K562 (cell line): Measurements from ENCODE around the gene POC1B. TPM values are rescaled to one million over a fixed set of nuclear protein-coding genes. Genes with fewer than 3 reads are reported as not detected.

Experiments used
- ARID2 ChIP-seq: fragments of 450-650 bp; IDR thresholded peaks from 2 replicates; pipeline ENCODE4 v1.6.1; 2017; ENCODE audit warnings: antibody characterized with exemption, mild to moderate bottlenecking
- ATF1 ChIP-seq, 2 experiments: fragments of 450-650 bp in 1 of 2; IDR thresholded peaks; 2 replicates each; pipeline ENCODE4 v1.6.1; 2016; ENCODE audit warnings: missing compliant biosample characterization in 1 of 2, missing genetic modification characterization in 1 of 2
- ATF7 ChIP-seq: fragments of 450-650 bp; IDR thresholded peaks from 2 replicates; pipeline ENCODE4 v1.7.1; 2014; ENCODE audit warnings: mild to moderate bottlenecking, moderate library complexity
- E2F6 ChIP-seq, 2 experiments: IDR thresholded peaks; 2 replicates each; pipeline ENCODE4 v1.6.1; 2011; ENCODE audit warnings: borderline replicate concordance in 1 of 2, control low read depth in 1 of 2, low read depth in 1 of 2, low read length in 1 of 2, mild to moderate bottlenecking in 1 of 2, mixed read lengths in 1 of 2, moderate library complexity in 1 of 2; ENCODE audit not compliant: insufficient read depth in 1 of 2, insufficient read length in 1 of 2, poor library complexity in 1 of 2, severe bottlenecking in 1 of 2; ENCODE audit errors: extremely low read depth in 1 of 2
- FIP1L1 ChIP-seq: fragments of 200-400 bp; formaldehyde crosslinking; IDR thresholded peaks from 2 replicates; pipeline ENCODE4 v1.6.1; 2018; ENCODE audit warnings: mild to moderate bottlenecking, low read depth, low read length; ENCODE audit not compliant: poor library complexity, severe bottlenecking
- KLF16 ChIP-seq: IDR thresholded peaks from 2 replicates; pipeline ENCODE4 v1.6.1; 2016; ENCODE audit warnings: antibody characterized with exemption
- MAZ ChIP-seq, 2 experiments: fragments of 450-650 bp in 1 of 2; sonication (generic) in 1 of 2; formaldehyde crosslinking; IDR thresholded peaks in 1 of 2; conservative IDR thresholded peaks in 1 of 2; 2 replicates each; pipeline versions ENCODE4 v1.4.0 to v1.5.0; 2020; ENCODE audit warnings: mild to moderate bottlenecking in 1 of 2, missing genetic modification reagents in 1 of 2
- MBD1 ChIP-seq: fragments of 250-450 bp; sonication (Bioruptor Pico); IDR thresholded peaks from 2 replicates; pipeline ENCODE4 v1.8.0; 2022; ENCODE audit warnings: inconsistent platforms
- MBD2 ChIP-seq: sonication (generic); IDR thresholded peaks from 2 replicates; pipeline ENCODE4 v1.6.1; 2016; ENCODE audit warnings: low read depth, borderline replicate concordance
- MIER1 ChIP-seq: fragments of 450-650 bp; IDR thresholded peaks from 2 replicates; pipeline ENCODE4 v1.6.1; 2016; ENCODE audit warnings: antibody characterized with exemption, mild to moderate bottlenecking, low read depth
- MYC ChIP-seq, 2 experiments: fragments of 250-450 bp in 1 of 2; sonication (Bioruptor Pico) in 1 of 2; IDR thresholded peaks; 2 replicates each; pipeline versions ENCODE4 v1.5.1 to v1.6.1; 2012 to 2021; ENCODE audit warnings: low read depth in 2 of 2, borderline replicate concordance in 1 of 2, improper control_type of control experiment in 1 of 2, low read length in 1 of 2, mild to moderate bottlenecking in 1 of 2, moderate library complexity in 1 of 2
- MYNN ChIP-seq, 2 experiments: sonication (generic); formaldehyde crosslinking in 1 of 2; IDR thresholded peaks; 2 replicates each; pipeline versions ENCODE4 v1.5.0 to v1.6.1; 2016 to 2020; ENCODE audit warnings: antibody characterized with exemption in 1 of 2, missing genetic modification reagents in 1 of 2
- NFATC3 ChIP-seq: fragments of 450-650 bp; IDR thresholded peaks from 2 replicates; pipeline ENCODE4 v1.6.1; 2017; ENCODE audit warnings: mild to moderate bottlenecking
- PURB ChIP-seq: sonication (generic); formaldehyde crosslinking; IDR thresholded peaks from 2 replicates; pipeline ENCODE4 v1.9.0; 2021; ENCODE audit warnings: low read depth, mild to moderate bottlenecking, missing genetic modification reagents
- TCF7L2 ChIP-seq: fragments of 150-350 bp; IDR thresholded peaks from 2 replicates; pipeline ENCODE4 v1.6.1; 2016; ENCODE audit warnings: low read depth, mild to moderate bottlenecking, low read length, moderate library complexity
- ZFP1 ChIP-seq: fragments of 450-650 bp; formaldehyde crosslinking; IDR thresholded peaks from 2 replicates; pipeline ENCODE4 v1.4.0; 2020; ENCODE audit warnings: mild to moderate bottlenecking, mixed read lengths
- ZNF24 ChIP-seq: fragments of 450-650 bp; IDR thresholded peaks from 2 replicates; pipeline ENCODE4 v1.6.1; 2016
- polyA plus RNA-seq, 8 experiments: library from polyadenylated mRNA; depleted of rRNA in 4 of 8; stranded (reverse) in 5 of 8; unstranded in 3 of 8; fragments of >200 nt; fragmentation: Nextera tagmentation in 2 of 8; fragmentation: Illumina TruSeq in 1 of 8; extraction: Ambion mirVana in 2 of 8; extraction: Trizol in 1 of 8; gene quantifications; 2 replicates each; pipeline versions ENCODE4 v1.2.1 to v1.2.3, GENCODE V29; 2011 to 2014; ENCODE audit warnings: inconsistent platforms in 1 of 8, missing spikeins in 1 of 8
- total RNA-seq, 7 experiments: library from RNA; depleted of rRNA in 6 of 7; stranded (reverse); fragments of >200 nt in 6 of 7; fragmentation: Illumina TruSeq in 2 of 7; extraction: Trizol in 2 of 7; gene quantifications; 2 replicates each; pipeline versions ENCODE4 v1.2.1 to v1.2.3, GENCODE V29; 2011 to 2021; ENCODE audit warnings: low replicate concordance in 1 of 7
- TF ChIP-seq, protein P1 (sequence below): fragments of 450-650 bp; formaldehyde crosslinking; IDR thresholded peaks from 2 replicates; pipeline ENCODE4 v1.4.0; 2020; ENCODE audit warnings: mild to moderate bottlenecking, moderate library complexity
- TF ChIP-seq, protein P2 (sequence below): sonication (generic); formaldehyde crosslinking; IDR thresholded peaks from 2 replicates; pipeline ENCODE4 v1.8.1; 2023; ENCODE audit warnings: mild to moderate bottlenecking, missing genetic modification reagents

The POC1B gene
- total and polyA plus RNA-seq, 9 of the 15 experiments (the other 6 are each of a cell fraction or from before 2014, with no cell fraction given) = 4.5 to 16.1 (median 10.4) TPM

DNA sequence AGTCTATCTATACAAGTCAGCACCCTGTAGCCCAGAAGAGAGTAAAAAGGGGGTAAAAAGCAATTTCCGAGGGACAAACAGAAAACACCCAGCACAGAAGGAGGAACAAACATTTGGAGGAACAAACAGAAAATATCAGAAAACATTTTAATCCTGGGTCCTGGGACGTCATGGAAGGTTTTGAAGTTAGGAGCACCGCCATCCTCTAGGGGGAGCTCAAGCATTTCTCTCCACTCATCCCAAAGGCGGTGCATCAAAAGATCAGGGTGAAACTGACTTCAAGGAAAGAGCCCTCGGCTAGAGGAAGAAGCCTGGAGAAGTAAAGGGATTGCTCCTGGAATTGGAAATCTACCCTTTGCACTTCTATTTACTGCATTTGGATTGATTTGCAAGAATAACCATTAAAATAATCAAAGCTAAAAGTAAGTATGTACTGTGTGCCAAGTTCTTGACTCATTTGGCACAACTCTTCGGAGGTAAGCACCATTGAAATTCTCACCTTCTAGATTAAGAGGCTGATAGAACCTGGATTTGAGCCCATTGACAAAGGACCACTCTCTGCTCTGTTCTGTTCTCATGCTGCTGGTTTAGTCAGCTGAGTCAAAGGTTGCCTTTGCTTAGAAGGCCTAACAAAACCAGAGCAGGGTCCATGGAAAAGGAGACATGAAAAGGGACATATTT is 17.2 kb upstream of the POC1B start (continued):
- TF ChIP-seq E2F6 (IDR thresholded peaks at IDR 0.05; ENCODE audit: borderline replicate concordance in 1 of 2, extremely low read depth in 1 of 2, insufficient read depth in 1 of 2, insufficient read length in 1 of 2, low read depth in 1 of 2, low read length in 1 of 2, poor library complexity in 1 of 2, severe bottlenecking in 1 of 2) (no peak), ARID2 (peak; percentile 82), TCF7L2 (peak; percentile 78), NFATC3 (0 out of 2 replicates have a peak, but pooled peaks have one; percentile 55), MYNN (IDR thresholded peaks at IDR 0.05) (peak; percentile 54; the same call in 1 of the 2 replicates), MYNN (CRISPR knock-in tag; IDR thresholded peaks at IDR 0.05) (no peak), ZFP1 (CRISPR knock-in tag) (no peak), FIP1L1 (no peak), ZNF24 (no peak), PURB (CRISPR knock-in tag) (no peak), ATF7 (no peak), MBD2 (no peak), KLF16 (peak; percentile 43; the same call in 1 of the 2 replicates), MAZ (CRISPR knock-in tag; conservative IDR thresholded peaks at IDR 0.05 in 1 of 2, IDR thresholded peaks at IDR 0.05 in 1 of 2) (peak in 1 of 2 experiments; percentile 16; a peak in 1 of 4 replicates), MIER1 (no peak), MBD1 (CRISPR knock-in tag) (no peak), ATF1 (CRISPR knock-in tag; IDR thresholded peaks at IDR 0.05) (no peak), ATF1 (tag; IDR thresholded peaks at IDR 0.05) (peak; percentile 26; the same call in 1 of the 2 replicates), MYC (IDR thresholded peaks at IDR 0.05; ENCODE audit: low read depth, low read length) (no peak), MYC (CRISPR knock-in tag; IDR thresholded peaks at IDR 0.05; ENCODE audit: borderline replicate concordance, low read depth) (no peak)
- TF ChIP-seq, protein P1, sequence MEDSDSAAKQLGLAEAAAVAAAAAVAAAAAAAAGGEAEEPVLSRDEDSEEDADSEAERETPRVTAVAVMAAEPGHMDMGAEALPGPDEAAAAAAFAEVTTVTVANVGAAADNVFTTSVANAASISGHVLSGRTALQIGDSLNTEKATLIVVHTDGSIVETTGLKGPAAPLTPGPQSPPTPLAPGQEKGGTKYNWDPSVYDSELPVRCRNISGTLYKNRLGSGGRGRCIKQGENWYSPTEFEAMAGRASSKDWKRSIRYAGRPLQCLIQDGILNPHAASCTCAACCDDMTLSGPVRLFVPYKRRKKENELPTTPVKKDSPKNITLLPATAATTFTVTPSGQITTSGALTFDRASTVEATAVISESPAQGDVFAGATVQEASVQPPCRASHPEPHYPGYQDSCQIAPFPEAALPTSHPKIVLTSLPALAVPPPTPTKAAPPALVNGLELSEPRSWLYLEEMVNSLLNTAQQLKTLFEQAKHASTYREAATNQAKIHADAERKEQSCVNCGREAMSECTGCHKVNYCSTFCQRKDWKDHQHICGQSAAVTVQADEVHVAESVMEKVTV (CRISPR knock-in tag) = peak; percentile 90
- TF ChIP-seq, protein P2, sequence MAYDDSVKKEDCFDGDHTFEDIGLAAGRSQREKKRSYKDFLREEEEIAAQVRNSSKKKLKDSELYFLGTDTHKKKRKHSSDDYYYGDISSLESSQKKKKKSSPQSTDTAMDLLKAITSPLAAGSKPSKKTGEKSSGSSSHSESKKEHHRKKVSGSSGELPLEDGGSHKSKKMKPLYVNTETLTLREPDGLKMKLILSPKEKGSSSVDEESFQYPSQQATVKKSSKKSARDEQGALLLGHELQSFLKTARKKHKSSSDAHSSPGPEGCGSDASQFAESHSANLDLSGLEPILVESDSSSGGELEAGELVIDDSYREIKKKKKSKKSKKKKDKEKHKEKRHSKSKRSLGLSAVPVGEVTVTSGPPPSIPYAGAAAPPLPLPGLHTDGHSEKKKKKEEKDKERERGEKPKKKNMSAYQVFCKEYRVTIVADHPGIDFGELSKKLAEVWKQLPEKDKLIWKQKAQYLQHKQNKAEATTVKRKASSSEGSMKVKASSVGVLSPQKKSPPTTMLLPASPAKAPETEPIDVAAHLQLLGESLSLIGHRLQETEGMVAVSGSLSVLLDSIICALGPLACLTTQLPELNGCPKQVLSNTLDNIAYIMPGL (CRISPR knock-in tag) = no peak
